Fibroblast of lung (primary cell): ENCODE measurements around the gene FGD4. TPM values are rescaled to one million over a fixed set of nuclear protein-coding genes. Genes with fewer than 3 reads are reported as not detected.

ENCODE experiments used
- DNase-seq, 2 donors: peaks; one replicate each; pipeline versions ENCODE4 v3.0.0 to v3.0.0-alpha.2; 2010; ENCODE audit warnings: low read depth in 2 of 2
- H2AFZ ChIP-seq: 2 replicates; pipeline ENCODE4 v1.5.1; 2012; ENCODE audit warnings: low read length, control low read depth, inconsistent platforms
- H3K27ac ChIP-seq: 2 replicates; pipeline ENCODE4 v1.5.1; 2011; ENCODE audit warnings: low read length, control low read depth; ENCODE audit not compliant: insufficient read depth
- H3K27me3 ChIP-seq: 2 replicates; pipeline ENCODE4 v1.5.1; 2011; ENCODE audit warnings: mild to moderate bottlenecking, low read length; ENCODE audit not compliant: control insufficient read depth, insufficient read depth
- H3K36me3 ChIP-seq: 2 replicates; pipeline ENCODE4 v1.5.1; 2011; ENCODE audit warnings: low read length; ENCODE audit not compliant: control insufficient read depth, insufficient read depth
- H3K4me1 ChIP-seq: 2 replicates; pipeline ENCODE4 v1.5.1; 2011; ENCODE audit warnings: low read length; ENCODE audit not compliant: control insufficient read depth, insufficient read depth; ENCODE audit errors: extremely low read depth
- H3K4me2 ChIP-seq: 2 replicates; pipeline ENCODE4 v1.5.1; 2011; ENCODE audit warnings: low read length, control low read depth; ENCODE audit not compliant: insufficient read depth; ENCODE audit errors: extremely low read depth
- H3K4me3 ChIP-seq, 4 experiments: fragments of 200-600 bp in 1 of 4; sonication (generic) in 1 of 4; replicated peaks in 1 of 4; 2 replicates each; pipeline ENCODE4 v1.5.1; 2011 to 2016; ENCODE audit warnings: low read length in 4 of 4, low read depth in 3 of 4, mild to moderate bottlenecking in 3 of 4, control low read depth in 2 of 4, inconsistent platforms in 1 of 4, mixed read lengths in 1 of 4; ENCODE audit not compliant: insufficient read depth in 1 of 4; ENCODE audit errors: control extremely low read depth in 1 of 4
- H3K79me2 ChIP-seq: 2 replicates; pipeline ENCODE4 v1.5.1; 2012; ENCODE audit warnings: mild to moderate bottlenecking, low read length, inconsistent platforms; ENCODE audit not compliant: control insufficient read depth, insufficient read depth
- H3K9ac ChIP-seq: 2 replicates; pipeline ENCODE4 v1.5.1; 2011; ENCODE audit warnings: mild to moderate bottlenecking, low read length, control low read depth; ENCODE audit not compliant: insufficient read depth
- H3K9me3 ChIP-seq: 2 replicates; pipeline ENCODE4 v1.5.1; 2012; ENCODE audit warnings: low read depth, low read length; ENCODE audit not compliant: control insufficient read depth, insufficient read depth
- H4K20me1 ChIP-seq: 2 replicates; pipeline ENCODE4 v1.5.1; 2011; ENCODE audit warnings: low read length; ENCODE audit not compliant: control insufficient read depth, insufficient read depth; ENCODE audit errors: extremely low read depth
- CTCF ChIP-seq, 2 donors: IDR thresholded peaks in 1 of 2; conservative IDR thresholded peaks in 1 of 2; 1 replicate in 1 of 2; 2 replicates in 1 of 2; pipeline ENCODE4 v1.5.1; 2011 to 2012; ENCODE audit warnings: low read length in 2 of 2, control low read depth in 1 of 2, inconsistent platforms in 1 of 2, low read depth in 1 of 2, mild to moderate bottlenecking in 1 of 2
- EZH2 ChIP-seq: IDR thresholded peaks from 2 replicates; pipeline ENCODE4 v1.5.1; 2012; ENCODE audit warnings: low read length, control low read depth, mild to moderate bottlenecking; ENCODE audit errors: missing control alignments
- polyA plus RNA-seq, 2 donors: library from polyadenylated mRNA; depleted of rRNA in 1 of 2; stranded (reverse) in 1 of 2; unstranded in 1 of 2; fragments of >200 nt; gene quantifications; 2 replicates each; pipeline ENCODE4 v1.2.1, GENCODE V29; 2011 to 2012; ENCODE audit warnings: missing spikeins in 1 of 2
- total RNA-seq: library from RNA; depleted of rRNA; stranded (reverse); fragments of >200 nt; gene quantifications from 2 replicates; pipeline ENCODE4 v1.2.1, GENCODE V29; 2014

FGD4 gene
- total and polyA plus RNA-seq, 2 donors (not counting 1 experiment from before 2014, with no cell fraction given) = 7.6 to 12.2 TPM

GRCh38 chr12:32512379-32512778 lies 113.0 kb downstream of the FGD4 start:
- Histone ChIP-seq H3K4me1 (no peaks in the 10 kb centered on the region), H3K4me2 (no peak overlapping the region), H3K27me3 (no peaks in the 10 kb centered on the region), H3K36me3 (no peaks in the 10 kb centered on the region), H3K79me2 (no peaks in the 10 kb centered on the region), H3K9ac (no peak overlapping the region), H3K27ac (no peak overlapping the region), H4K20me1 (no peaks in the 10 kb centered on the region), H3K9me3 (no peaks in the 10 kb centered on the region), H2AFZ (no peak overlapping the region), H3K4me3 (no peak overlapping the region)
- TF ChIP-seq CTCF (conservative IDR thresholded peaks at IDR 0.05 in 1 of 2, IDR thresholded peaks at IDR 0.05 in 1 of 2; ENCODE audit: low read depth in 1 of 2, low read length in 2 of 2) (no peak), EZH2 (no peak)
- no peak for DNase-seq

- Histone ChIP-seq H3K9me3 (no peaks in the 10 kb centered on the region), H3K27ac (no peak overlapping the region), H3K4me1 (no peaks in the 10 kb centered on the region), H3K4me3 (no peak overlapping the region), H3K36me3 (no peaks in the 10 kb centered on the region), H4K20me1 (no peaks in the 10 kb centered on the region), H3K4me2 (no peak overlapping the region), H2AFZ (no peak overlapping the region), H3K9ac (no peak overlapping the region), H3K27me3 (no peaks in the 10 kb centered on the region), H3K79me2 (no peaks in the 10 kb centered on the region)
- no peak for DNase-seq
- TF ChIP-seq EZH2 (no peak), CTCF (conservative IDR thresholded peaks at IDR 0.05 in 1 of 2, IDR thresholded peaks at IDR 0.05 in 1 of 2; ENCODE audit: low read depth in 1 of 2, low read length in 2 of 2) (no peak)
These were observed 113.6 kb downstream of the FGD4 start for GRCh38 chr12:32512910-32513309.

- DNase-seq = no peak
- Histone ChIP-seq H3K4me2 (no peak overlapping the region), H3K79me2 (no peaks in the 10 kb centered on the region), H3K9ac (no peak overlapping the region), H3K9me3 (no peaks in the 10 kb centered on the region), H4K20me1 (no peaks in the 10 kb centered on the region), H2AFZ (no peak overlapping the region), H3K27me3 (no peaks in the 10 kb centered on the region), H3K27ac (no peak overlapping the region), H3K36me3 (no peaks in the 10 kb centered on the region), H3K4me3 (no peak overlapping the region), H3K4me1 (no peaks in the 10 kb centered on the region)
- TF ChIP-seq EZH2 = no peak
- no peak for TF ChIP-seq CTCF (conservative IDR thresholded peaks at IDR 0.05 in 1 of 2, IDR thresholded peaks at IDR 0.05 in 1 of 2; ENCODE audit: low read depth in 1 of 2, low read length in 2 of 2)
These were observed 115.9 kb downstream of the FGD4 start for GRCh38 chr12:32515137-32515873.
